ENCODE measurements around the gene HTR1E.
A peak's percentile ranks its signal among the peaks of the same experiment; 100 is the strongest.
"Not testable (repeated sequence)": the region's sequence is repeated elsewhere in the genome, so short reads cannot be mapped to it uniquely, and the experiment has no call there.

Gene HTR1E

DNA sequence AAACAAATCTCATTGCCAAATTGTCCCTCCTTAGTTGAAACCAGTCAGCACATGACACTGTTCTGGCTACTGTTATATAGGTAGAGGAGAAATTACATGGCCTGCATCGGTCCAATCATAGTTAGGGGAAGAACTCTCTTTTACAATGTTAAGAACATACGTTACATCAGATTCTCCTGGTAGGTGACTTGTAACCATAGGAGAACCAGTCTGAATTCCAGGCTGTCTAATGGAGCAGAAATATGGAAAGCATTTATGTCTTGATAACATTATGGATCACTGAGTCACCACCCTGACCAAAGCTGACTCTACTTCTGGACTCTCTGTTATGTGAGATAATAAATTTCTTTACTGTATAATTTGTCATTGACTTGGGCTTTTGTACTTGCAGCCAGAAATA lies 40.9 kb downstream of the HTR1E start:
- no peak for DNase-seq

DNA sequence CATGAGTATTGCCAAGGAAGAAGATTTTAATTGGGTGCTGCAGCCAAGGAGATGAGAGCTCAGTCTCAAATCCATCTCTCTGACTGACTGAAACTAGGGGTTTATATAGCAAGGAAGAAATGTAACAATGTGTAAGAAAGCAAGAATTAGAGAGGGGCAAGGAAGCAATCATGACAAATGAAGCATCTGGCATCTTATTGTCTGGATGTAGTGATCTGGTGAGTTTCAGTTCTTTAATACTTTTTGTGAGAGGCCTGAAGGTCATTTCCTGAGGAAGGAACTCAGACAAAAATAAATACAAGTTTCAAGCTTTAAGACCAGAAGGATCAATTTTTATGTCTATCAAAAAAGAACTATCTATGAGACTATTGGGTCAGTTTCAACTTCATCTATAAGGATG lies 64.2 kb downstream of the HTR1E start:
- DNase-seq: no peak

GRCh38 chr6:87002391-87002790 lies 65.1 kb downstream of the HTR1E start:
- not testable (repeated sequence) for DNase-seq

- DNase-seq: not testable (repeated sequence)
These were observed 69.2 kb downstream of the HTR1E start for GRCh38 chr6:87006541-87006940.

- DNase-seq: not testable (repeated sequence)
These were observed 72.3 kb downstream of the HTR1E start for GRCh38 chr6:87009581-87009980.

- DNase-seq: no peak
These were observed 74.7 kb downstream of the HTR1E start for GRCh38 chr6:87012035-87012434.

- DNase-seq: no peak
These were observed 75.4 kb downstream of the HTR1E start for GRCh38 chr6:87012743-87013142.

DNA sequence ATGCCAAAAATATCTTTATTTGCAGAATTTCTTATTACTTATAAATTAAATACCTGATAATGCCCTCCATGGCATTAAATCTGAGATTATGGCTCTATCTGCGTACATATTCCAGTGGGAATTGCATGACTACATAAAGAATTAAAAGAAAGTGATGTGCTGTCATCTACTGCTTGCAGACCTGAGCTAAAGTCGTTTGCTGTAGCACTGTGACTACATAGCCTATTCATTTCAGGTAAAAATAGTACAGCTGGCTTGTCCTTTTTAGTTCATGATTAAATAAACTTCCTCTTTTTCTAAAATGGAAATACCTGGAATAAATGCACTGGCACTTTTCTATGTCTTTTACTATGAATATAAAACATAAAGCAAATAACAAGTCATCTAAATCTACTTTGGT lies 79.4 kb downstream of the HTR1E start:
- DNase-seq: no peak

DNA sequence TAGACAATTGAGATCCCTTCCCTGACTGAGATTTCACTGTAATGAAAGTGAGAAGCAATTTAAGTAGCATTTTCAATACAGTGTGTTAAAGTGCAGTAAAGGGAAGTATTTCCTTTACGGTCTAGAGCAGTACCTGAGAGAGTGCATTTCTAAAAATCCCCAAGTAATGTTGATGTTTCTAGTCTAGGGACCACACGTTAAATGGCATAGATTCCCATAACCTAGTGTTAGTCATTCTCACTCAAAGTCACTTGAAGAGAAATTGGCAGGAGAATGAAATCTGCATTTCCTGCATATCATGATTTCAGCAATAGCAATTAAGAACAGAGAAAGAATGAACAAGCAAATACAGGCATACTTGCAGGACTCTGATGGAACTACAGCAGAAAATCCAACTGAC lies 89.7 kb downstream of the HTR1E start:
- DNase-seq: no peak

DNA sequence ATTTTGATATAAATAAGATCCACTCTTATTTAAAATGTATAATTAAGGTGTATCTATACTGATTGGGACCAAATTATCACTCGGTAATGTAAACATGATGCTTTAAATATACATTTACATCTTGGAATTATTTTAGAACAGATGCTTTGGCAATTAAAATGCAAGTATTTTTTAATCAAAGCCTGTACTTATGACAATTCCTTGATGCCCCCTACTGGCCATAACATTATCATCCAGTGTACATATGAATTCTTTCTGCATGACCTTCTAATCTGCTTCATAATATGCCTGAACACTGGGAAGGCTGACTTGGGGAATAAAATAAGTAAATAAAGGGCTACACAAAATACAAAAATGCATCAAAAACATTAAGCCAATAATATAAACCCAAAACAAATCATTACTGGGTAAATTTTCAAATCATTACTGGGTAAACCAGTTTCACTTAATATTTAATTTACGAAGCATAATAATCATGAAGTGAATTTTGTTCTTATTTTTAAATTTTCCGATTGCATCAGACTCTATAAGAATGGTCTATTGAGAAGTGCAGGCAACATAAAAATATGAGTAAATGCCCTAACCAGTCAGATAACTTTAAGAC lies 92.5 kb downstream of the HTR1E start:
- peak; percentile 48 to 57 for DNase-seq

- DNase-seq: no peak
These were observed 103.4 kb downstream of the HTR1E start for GRCh38 chr6:87040729-87041128.

DNA sequence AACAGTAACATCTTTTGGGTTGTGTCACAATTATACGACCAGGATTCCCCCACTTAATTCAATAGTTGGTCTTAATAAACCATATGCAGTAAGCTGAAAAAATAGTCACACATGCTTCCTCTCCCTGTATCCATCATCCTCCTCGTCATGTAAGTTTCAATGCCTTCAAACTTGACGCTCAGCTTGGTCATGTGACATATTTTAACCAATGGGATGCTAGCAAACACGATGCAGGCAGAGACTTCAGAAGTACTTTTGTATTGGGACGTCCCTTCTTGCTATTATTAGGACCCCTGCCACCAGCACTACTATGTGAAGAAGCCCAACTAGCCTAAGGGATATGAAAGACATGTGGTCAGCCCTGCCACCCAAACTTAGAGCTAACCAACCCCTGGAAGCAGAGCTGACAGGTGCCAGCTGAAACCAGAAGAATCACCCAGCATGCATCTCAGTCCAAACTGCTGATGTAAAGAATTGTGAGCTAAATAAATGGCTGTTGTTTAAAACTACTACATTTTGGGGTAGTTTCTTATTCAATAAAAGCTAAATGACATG lies 108.3 kb downstream of the HTR1E start:
- no peak for DNase-seq

DNA sequence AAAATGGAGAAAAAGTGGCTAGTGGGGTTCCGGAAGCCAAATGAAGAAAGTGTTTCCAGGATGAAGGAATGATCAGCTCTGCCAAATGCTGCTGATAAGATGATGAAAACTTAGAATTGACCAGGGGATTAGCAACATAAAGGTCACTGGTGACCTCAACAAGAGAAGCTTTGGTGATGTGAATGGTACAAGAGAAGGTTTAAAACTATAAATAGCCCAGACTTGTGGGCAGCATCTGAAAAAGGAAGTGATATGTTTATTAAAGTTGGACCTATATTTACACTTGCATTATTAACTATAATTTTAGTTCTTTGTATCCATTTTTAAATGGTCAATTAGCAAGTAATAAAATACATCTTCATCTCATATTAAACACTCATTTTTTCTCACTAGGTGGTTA lies 112.5 kb downstream of the HTR1E start:
- DNase-seq: no peak

- no peak for DNase-seq
These were observed 116.0 kb downstream of the HTR1E start for GRCh38 chr6:87053312-87053711.

DNA sequence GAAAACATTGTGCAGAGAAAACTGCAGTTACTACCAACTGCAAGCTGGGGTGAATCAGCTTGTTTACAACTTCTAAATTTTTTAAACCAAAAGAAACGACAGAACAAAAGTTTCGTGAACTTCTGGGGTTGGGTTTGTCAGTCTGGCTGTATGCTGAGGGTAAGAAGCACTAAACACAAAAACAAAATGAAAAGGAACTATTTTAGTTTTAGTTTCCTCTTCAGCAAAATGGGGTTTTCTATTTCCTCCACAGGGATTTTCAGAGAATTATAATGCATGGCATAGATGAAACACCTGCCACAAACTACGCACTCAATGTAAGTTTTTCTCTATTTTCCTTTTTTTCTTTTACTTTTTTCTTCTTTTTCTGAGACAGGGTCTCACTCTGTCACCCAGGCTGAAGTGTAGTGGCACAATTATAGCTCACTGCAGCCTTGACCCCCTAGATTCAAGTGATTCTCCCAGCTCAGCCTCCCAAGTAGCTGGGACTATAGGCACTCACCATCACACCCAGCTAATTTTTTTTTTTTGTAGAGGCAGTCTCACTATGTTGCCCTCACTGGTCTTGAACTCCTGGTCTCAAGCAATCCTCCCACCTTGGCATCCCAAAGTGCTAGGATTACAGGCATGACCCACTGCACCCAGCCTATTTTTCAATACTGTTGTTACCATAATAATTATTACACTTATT lies 117.0 kb downstream of the HTR1E start:
- no peak for DNase-seq

DNA sequence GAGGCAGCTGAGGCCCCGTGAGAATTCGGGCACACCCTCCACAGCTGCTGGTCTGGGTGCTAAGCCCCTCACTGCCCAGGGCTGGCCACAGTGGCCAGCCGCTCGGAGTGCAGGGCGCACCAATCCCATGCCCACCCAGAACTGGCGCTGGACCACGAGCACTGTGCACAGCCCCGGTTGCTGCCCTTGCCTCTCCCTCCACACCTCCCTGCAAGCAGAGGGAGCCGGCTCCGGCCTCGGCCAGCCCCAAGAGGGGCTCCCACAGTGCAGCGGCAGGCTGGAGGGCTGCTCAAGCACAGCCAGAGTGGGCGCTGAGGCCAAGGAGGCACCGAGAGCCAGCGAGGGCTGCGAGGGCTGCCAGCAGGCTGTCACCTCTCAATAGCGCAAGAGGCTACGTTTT lies 122.6 kb downstream of the HTR1E start:
- no peak for DNase-seq

GRCh38 chr6:87065117-87065516 lies 127.8 kb downstream of the HTR1E start:
- no peak for DNase-seq

Measured in AML-193 (cell line).